ACHN (cell line): ENCODE measurements around the gene MYLK4.
A peak's percentile ranks its signal among the peaks of the same experiment; 100 is the strongest.

ENCODE experiments used
- DNase-seq: peaks from one replicate; pipeline ENCODE4 v3.0.0-alpha.2; 2015
- in situ Hi-C: cut with HindIII; loops from 2 replicates; pipeline ENCODE4 v1.10.0; 2017; ENCODE audit warnings: low sequenced_read_pairs, low pct_ligation_motif_present, low pct_unique_long_range_greater_than_20kb

The MYLK4 gene

GRCh38 chr6:2652611-2653010 lies 98.1 kb downstream of the MYLK4 start:
- in situ Hi-C loops = no loop called here

GRCh38 chr6:2651961-2652360 lies 98.8 kb downstream of the MYLK4 start:
- in situ Hi-C loops = no loop called here
- no peak for DNase-seq

More at GRCh38 chr6:2652611-2653010, 98.1 kb downstream of the MYLK4 start:
- no peak for DNase-seq

DNA sequence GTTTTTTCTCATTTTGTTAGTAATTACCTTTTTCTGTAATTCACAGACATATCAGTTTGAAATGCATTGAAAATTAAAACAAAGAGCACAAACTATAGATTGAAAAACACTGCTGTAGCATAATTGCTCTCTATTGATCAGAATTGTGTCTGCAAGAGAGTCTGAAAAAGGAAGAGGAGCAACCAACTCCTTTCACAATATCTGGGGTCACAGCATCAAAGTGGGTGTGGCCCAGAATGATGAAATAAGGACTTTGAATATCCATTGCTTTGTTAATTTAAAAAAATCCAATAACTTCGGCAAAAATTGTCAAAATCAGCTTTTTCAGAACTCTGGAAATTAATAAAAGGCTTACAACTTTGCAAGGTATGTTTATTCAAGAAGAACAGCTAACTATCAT lies 99.2 kb downstream of the MYLK4 start:
- DNase-seq = no peak
- in situ Hi-C loops = no loop called here

DNA sequence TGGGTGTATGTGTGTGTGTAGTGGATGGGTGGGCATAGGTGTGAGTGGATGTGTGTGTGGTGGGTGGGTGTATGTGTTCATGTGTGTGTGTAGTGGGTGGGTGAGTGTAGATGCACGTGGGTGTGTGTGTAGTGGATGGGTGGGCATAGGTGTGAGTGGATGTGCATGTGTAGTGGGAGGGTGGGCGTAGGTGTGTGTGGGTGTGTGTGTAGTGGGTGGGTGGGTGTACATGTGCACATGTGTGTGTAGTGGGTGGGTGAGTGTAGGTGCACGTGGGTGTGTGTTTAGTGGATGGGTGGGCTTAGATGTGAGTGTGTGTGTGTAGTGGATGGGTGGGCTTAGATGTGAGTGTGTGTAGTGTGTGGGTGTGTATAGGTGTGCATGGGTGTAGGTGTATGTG lies 104.4 kb downstream of the MYLK4 start:
- no peak for DNase-seq

GRCh38 chr6:2643935-2644539 lies 106.7 kb downstream of the MYLK4 start:
- in situ Hi-C loops = no loop called here
- DNase-seq = no peak

More for the DNA sequence above, 104.4 kb downstream of the MYLK4 start:
- in situ Hi-C loops = no loop called here

DNA sequence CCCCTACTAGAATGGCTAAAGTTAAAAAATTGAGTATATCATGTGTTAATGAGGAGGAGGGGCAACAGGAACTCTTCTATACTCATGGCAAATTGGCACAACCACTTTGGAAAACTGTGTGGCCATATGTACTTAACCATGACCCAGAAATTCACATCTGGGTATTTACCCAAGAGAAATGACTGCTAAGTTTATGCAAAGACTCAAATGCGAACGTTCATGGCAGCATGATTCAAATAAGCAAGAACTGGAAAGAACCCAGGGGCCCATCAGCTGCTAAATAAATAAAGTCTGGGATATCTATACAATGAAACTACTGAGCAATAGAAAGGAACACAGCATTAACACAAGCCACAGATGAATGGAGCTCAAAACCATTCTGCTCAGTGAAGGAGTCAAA lies 107.6 kb downstream of the MYLK4 start:
- DNase-seq = no peak
- in situ Hi-C loops = no loop called here

GRCh38 chr6:2641044-2641725 lies 109.5 kb downstream of the MYLK4 start:
- no peak for DNase-seq
- in situ Hi-C loops = no loop called here

- in situ Hi-C loops = no loop called here
- DNase-seq = no peak
These were observed 110.2 kb downstream of the MYLK4 start for GRCh38 chr6:2640551-2640950.

- no peak for DNase-seq
- in situ Hi-C loops = no loop called here
These were observed 110.8 kb downstream of the MYLK4 start for GRCh38 chr6:2639896-2640295.

- in situ Hi-C loops = no loop called here
- no peak for DNase-seq
These were observed 111.6 kb downstream of the MYLK4 start for GRCh38 chr6:2639167-2639566.

- in situ Hi-C loops = no loop called here
- DNase-seq = no peak
These were observed 114.0 kb downstream of the MYLK4 start for GRCh38 chr6:2636672-2637071.

DNA sequence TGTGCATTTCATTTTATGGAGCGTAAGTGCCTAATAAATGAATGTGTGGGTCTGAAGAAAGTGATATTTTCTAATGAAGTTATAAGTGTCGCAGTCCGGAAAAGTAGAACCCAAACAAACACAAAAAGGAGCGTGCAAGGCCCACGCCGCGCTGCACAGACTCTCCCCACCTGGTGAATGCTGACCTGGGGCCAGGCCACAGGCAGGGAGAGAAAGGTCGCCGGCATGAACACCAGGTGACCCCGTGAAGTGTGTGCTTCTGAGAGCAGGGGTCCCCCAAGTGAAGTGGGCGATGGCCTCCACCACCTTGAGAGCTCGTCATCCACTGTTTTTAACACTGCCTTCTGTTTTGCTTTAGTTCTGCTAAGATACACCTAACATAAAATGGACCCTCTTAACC lies 114.8 kb downstream of the MYLK4 start:
- DNase-seq = no peak
- in situ Hi-C loops = no loop called here

GRCh38 chr6:2634139-2634964 lies 116.4 kb downstream of the MYLK4 start:
- peak; percentile 73 for DNase-seq
- in situ Hi-C loops = no loop called here

- in situ Hi-C loops = no loop called here
- no peak for DNase-seq
These were observed 117.0 kb downstream of the MYLK4 start for GRCh38 chr6:2633736-2634135.

DNA sequence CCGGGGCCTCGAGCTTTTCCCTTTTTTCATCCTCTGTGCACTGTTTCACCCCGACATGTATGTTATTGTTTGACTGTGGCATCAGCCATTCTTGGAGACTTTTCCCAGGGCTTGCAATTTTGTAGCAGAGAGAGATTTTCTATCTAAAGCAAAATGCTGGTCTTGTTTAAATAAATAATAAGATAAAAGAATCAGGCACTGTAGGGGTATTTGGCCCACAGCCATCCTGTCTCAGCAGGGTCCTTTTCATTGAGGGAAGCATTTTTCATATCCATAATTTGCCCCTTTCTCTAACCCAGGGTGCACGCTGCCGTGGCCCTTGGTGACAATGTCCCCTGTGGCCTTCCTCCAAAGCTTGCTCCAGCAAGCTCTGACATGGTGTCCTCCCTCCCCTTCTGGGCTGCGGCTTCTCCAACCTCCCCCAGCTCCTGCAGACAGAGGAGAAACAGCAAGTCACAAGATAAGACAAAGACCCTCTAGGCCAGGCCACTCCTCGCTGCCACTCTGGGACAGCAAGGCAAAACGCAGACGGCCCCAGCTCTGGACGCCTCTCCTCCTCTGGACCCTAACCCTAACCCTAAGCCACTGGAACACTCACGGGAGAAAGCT lies 117.6 kb downstream of the MYLK4 start:
- no peak for DNase-seq
- in situ Hi-C loops = no loop called here

GRCh38 chr6:2632368-2632767 lies 118.4 kb downstream of the MYLK4 start:
- no peak for DNase-seq
- in situ Hi-C loops = no loop called here

GRCh38 chr6:2630891-2631571 lies 119.7 kb downstream of the MYLK4 start:
- no peak for DNase-seq

GRCh38 chr6:2630359-2630758 lies 120.4 kb downstream of the MYLK4 start:
- DNase-seq = peak; percentile 78
- in situ Hi-C loops = no loop called here

More at GRCh38 chr6:2630891-2631571, 119.7 kb downstream of the MYLK4 start:
- in situ Hi-C loops = no loop called here

DNA sequence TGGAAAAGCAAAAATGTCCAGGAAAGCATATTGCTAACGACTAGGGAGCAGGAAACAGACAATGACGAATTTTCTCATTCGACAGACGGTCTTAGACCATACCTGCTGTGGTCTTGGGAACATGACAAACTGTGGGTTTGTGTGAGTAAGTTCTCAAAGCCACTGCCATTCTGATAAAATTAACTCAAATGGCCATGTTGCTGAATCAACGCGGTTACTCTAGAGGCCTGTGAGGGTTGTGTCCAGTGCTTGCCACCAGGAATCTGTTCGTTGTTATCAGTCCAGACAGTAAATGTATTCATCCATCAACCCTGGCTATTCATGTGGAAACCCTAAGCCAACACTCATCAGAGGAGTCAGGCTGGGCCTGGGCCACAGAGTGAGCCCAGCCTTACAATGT lies 124.3 kb downstream of the MYLK4 start:
- in situ Hi-C loops = no loop called here
- DNase-seq = no peak
